Muscle layer of colon (tissue), 2 donors: Measurements from ENCODE around the gene CCDC149.

Experiments
- H3K27ac ChIP-seq: one replicate; pipeline ENCODE4 v1.7.0; 2013; ENCODE audit warnings: low read depth, mild to moderate bottlenecking, low read length, moderate library complexity
- H3K27me3 ChIP-seq, 2 donors: one replicate each; pipeline ENCODE4 v1.7.0; 2013; ENCODE audit warnings: low read length in 2 of 2, mild to moderate bottlenecking in 2 of 2; ENCODE audit not compliant: insufficient read depth in 2 of 2, control insufficient read depth in 1 of 2
- H3K36me3 ChIP-seq: one replicate; pipeline ENCODE4 v1.7.0; 2013; ENCODE audit warnings: mild to moderate bottlenecking, low read length; ENCODE audit not compliant: insufficient read depth
- H3K4me1 ChIP-seq: one replicate; pipeline ENCODE4 v1.7.0; 2013; ENCODE audit warnings: mild to moderate bottlenecking, low read length; ENCODE audit not compliant: insufficient read depth
- H3K4me3 ChIP-seq, 2 donors: one replicate each; pipeline ENCODE4 v1.7.0; 2013; ENCODE audit warnings: low read length in 2 of 2, low read depth in 1 of 2, mild to moderate bottlenecking in 1 of 2, moderate library complexity in 1 of 2
- H3K9ac ChIP-seq: one replicate; pipeline ENCODE4 v1.7.0; 2013; ENCODE audit warnings: low read length
- H3K9me3 ChIP-seq: one replicate; pipeline ENCODE4 v1.7.0; 2013; ENCODE audit warnings: mild to moderate bottlenecking, low read length
- donor health status: abdominal sarcoma.
- donor health status: Adenocarcinoma of cecum.

Gene CCDC149

GRCh38 chr4:24912252-24913118 lies at the start of gene CCDC149:
Gene CCDC149 (minus strand): TSS chr4:24913042. CDS start chr4:24912864, 178 bp downstream.
- peak within 1 kb of the TSS; percentile 37 for H3K9ac ChIP-seq
- peak within 1 kb of the TSS; percentile 88 for H3K27ac ChIP-seq
- H3K36me3 ChIP-seq, result peaks cover 15% of the 10 kb centered on the region
- H3K4me3 ChIP-seq, result peak within 1 kb of the TSS; percentile 71 to 73
- no peaks in the 10 kb centered on the region for H3K27me3 ChIP-seq
- no peaks in the 10 kb centered on the region for H3K9me3 ChIP-seq
- H3K4me1 ChIP-seq, result peaks cover 8% of the 10 kb centered on the region

DNA sequence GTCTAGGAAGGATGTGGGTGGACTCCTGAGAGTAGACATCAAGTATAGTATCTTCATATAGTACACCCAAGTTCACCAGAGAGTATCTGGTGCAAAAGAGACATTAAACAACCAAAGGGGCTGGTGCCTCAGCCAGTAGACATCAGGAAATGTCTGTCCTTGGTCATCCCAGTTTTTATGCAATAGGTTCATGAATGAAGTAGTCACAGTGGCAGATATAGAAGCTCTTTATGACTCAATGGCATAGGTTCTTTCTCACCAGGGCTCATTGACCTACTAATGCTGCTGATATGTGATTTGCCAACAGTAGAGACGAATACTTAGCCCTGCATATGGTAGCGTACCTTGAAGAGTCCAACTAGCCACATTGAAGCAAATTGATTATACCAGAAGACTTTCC lies 45.0 kb upstream of the CCDC149 start:
- H3K27ac ChIP-seq, result no peak overlapping the region
- no peaks in the 10 kb centered on the region for H3K27me3 ChIP-seq
- no peak overlapping the region for H3K9ac ChIP-seq
- H3K36me3 ChIP-seq, result no peaks in the 10 kb centered on the region
- no peaks in the 10 kb centered on the region for H3K4me1 ChIP-seq
- no peak overlapping the region for H3K4me3 ChIP-seq
- H3K9me3 ChIP-seq, result no peaks in the 10 kb centered on the region

DNA sequence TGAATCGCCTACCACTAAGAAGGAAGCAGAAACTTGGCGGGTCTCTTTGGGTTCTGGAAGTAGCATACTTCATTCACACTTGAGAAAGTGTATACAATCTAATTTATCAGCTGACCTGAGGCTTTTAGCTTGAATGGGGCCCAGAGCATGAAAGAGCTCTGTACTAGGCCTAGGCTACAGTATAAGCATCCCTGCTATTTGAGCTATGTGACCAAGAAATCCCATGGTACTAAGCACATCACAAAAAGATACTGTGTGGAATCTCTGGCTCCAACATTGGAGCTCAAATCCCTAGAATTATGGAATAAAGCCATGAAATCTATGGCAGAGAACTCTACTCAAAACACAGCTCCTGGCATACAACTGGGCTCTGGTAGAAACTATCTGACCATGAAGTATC lies 43.9 kb upstream of the CCDC149 start:
- H3K4me3 ChIP-seq, result no peak overlapping the region
- no peaks in the 10 kb centered on the region for H3K9me3 ChIP-seq
- no peak overlapping the region for H3K9ac ChIP-seq
- no peak overlapping the region for H3K27ac ChIP-seq
- no peaks in the 10 kb centered on the region for H3K36me3 ChIP-seq
- H3K4me1 ChIP-seq, result no peaks in the 10 kb centered on the region
- H3K27me3 ChIP-seq, result no peaks in the 10 kb centered on the region

DNA sequence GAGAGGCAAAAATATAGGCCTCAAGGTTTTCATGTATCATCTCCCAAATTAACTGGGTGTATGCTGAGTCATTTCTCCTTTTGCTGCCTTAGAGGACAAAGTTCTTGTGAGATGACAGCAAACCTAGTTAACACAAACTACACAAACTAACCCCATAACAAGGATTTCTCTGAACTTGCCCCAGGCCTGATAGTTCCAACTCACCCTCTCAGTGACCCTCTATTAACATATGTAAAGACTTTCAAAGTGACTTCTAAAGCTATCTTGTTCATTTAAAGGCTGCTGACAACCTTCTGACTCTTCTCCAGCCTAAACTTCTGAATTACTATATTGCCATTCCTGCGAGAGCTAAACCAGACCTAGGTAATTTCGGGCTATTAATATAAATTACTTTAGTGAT lies 43.2 kb upstream of the CCDC149 start:
- H3K9me3 ChIP-seq, result no peaks in the 10 kb centered on the region
- no peak overlapping the region for H3K9ac ChIP-seq
- H3K27me3 ChIP-seq, result no peaks in the 10 kb centered on the region
- no peak overlapping the region for H3K27ac ChIP-seq
- H3K36me3 ChIP-seq, result no peaks in the 10 kb centered on the region
- H3K4me3 ChIP-seq, result no peak overlapping the region
- no peaks in the 10 kb centered on the region for H3K4me1 ChIP-seq

- Histone ChIP-seq H3K36me3 (no peaks in the 10 kb centered on the region), H3K4me3 (no peak overlapping the region), H3K27ac (no peak overlapping the region), H3K27me3 (no peaks in the 10 kb centered on the region), H3K9ac (no peak overlapping the region), H3K4me1 (no peaks in the 10 kb centered on the region), H3K9me3 (no peaks in the 10 kb centered on the region)
Observed at GRCh38 chr4:24952667-24953066, 39.8 kb upstream of the CCDC149 start.

- H3K27ac ChIP-seq, result no peak overlapping the region
Observed at GRCh38 chr4:24949970-24950369, 37.1 kb upstream of the CCDC149 start.

DNA sequence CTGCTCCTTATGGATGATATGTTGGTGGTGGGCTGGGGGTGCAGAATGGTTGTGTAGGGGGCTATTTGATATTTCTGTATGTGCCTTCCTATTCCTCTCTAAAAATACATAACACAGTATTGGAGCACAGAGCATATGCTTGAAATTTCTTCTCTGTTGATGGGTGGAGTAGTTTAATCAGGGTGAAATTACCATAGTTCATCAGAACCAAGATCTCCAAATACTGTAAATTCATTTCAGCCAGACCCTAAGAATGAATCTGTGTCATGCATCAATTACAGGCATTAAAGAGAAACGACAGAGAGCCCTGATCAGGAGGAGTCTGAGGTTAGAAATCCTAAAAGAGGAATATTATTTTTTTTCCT lies 25.1 kb upstream of the CCDC149 start:
- Histone ChIP-seq H3K36me3 (no peaks in the 10 kb centered on the region), H3K27ac (no peak overlapping the region), H3K9ac (no peak overlapping the region), H3K9me3 (no peaks in the 10 kb centered on the region), H3K4me3 (no peak overlapping the region), H3K27me3 (no peaks in the 10 kb centered on the region), H3K4me1 (no peaks in the 10 kb centered on the region)

More at GRCh38 chr4:24949970-24950369, 37.1 kb upstream of the CCDC149 start:
- no peaks in the 10 kb centered on the region for H3K36me3 ChIP-seq
- no peaks in the 10 kb centered on the region for H3K27me3 ChIP-seq
- no peak overlapping the region for H3K9ac ChIP-seq
- no peaks in the 10 kb centered on the region for H3K4me1 ChIP-seq
- no peak overlapping the region for H3K4me3 ChIP-seq
- H3K9me3 ChIP-seq, result no peaks in the 10 kb centered on the region

GRCh38 chr4:24937176-24937916 lies 24.5 kb upstream of the CCDC149 start:
- Histone ChIP-seq H3K27me3 (no peaks in the 10 kb centered on the region), H3K36me3 (no peaks in the 10 kb centered on the region), H3K4me1 (no peaks in the 10 kb centered on the region), H3K4me3 (no peak overlapping the region), H3K27ac (no peak overlapping the region), H3K9me3 (no peaks in the 10 kb centered on the region), H3K9ac (no peak overlapping the region)

GRCh38 chr4:24935856-24936255 lies 23.0 kb upstream of the CCDC149 start:
- H3K4me3 ChIP-seq, result no peak overlapping the region
- H3K36me3 ChIP-seq, result no peaks in the 10 kb centered on the region
- no peaks in the 10 kb centered on the region for H3K4me1 ChIP-seq
- no peak overlapping the region for H3K27ac ChIP-seq
- H3K27me3 ChIP-seq, result no peaks in the 10 kb centered on the region
- H3K9me3 ChIP-seq, result no peaks in the 10 kb centered on the region
- no peak overlapping the region for H3K9ac ChIP-seq

DNA sequence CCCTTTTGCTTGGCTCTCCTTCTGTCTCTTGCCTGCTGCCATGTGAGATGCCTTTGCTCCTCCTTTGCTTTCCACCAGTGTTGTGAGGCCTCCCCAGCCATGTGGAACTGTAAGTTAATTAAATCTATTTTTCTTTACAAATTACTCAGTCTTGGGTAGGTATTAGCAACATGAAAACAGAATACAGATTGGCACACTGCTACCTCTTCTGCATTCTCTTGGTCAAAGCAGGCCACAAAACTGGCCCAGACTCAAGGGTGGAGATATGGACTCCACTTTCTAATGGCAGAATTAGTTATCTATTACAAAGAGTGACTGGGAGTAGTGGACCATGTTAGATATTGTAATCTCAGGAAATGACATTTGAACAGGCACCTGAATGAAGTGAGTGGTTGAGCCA lies 21.5 kb upstream of the CCDC149 start:
- H3K9me3 ChIP-seq, result no peaks in the 10 kb centered on the region
- no peak overlapping the region for H3K4me3 ChIP-seq
- H3K36me3 ChIP-seq, result no peaks in the 10 kb centered on the region

DNA sequence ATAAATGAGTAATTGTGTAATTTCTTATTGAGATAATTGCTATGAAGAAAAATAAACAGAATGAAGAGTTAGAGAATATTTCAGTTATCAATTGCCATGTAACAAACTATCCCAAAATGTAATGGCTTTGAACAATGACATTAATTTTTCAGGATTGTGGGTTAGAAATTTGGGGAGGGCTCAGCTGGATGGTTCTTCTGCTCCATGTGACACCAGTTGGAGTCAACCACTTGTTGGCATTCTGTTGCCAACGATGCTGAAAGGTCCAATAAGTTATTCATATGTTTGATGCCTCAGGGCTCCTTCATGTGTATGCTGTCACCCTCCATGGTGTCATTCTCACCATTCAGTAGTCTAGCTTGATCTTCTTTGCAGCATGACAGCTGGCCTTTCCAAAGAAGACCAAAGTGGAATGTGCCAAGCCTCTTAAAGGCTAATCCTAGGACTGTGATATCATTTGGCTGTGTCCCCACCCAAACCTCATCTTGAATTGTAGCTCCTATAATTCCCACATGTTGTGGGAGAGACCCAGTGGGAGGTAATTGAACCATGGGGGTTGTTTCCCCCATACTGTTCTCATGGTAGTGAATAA lies 20.9 kb upstream of the CCDC149 start:
- Histone ChIP-seq H3K27ac (no peak overlapping the region), H3K4me1 (no peaks in the 10 kb centered on the region), H3K9ac (no peak overlapping the region), H3K9me3 (no peaks in the 10 kb centered on the region), H3K36me3 (no peaks in the 10 kb centered on the region), H3K4me3 (no peak overlapping the region), H3K27me3 (no peaks in the 10 kb centered on the region)

More for the DNA sequence above, 21.5 kb upstream of the CCDC149 start:
- Histone ChIP-seq H3K27ac (no peak overlapping the region), H3K27me3 (no peaks in the 10 kb centered on the region), H3K9ac (no peak overlapping the region), H3K4me1 (no peaks in the 10 kb centered on the region)
